Glutamatergic neuron (in vitro differentiated cells): ENCODE data around the gene TBC1D22A. TPM values are rescaled to one million over a fixed set of nuclear protein-coding genes. Genes with fewer than 3 reads are reported as not detected.

ENCODE experiments used
- DNase-seq: peaks from one replicate; pipeline ENCODE4 v3.0.0; 2022
- H3K27ac Mint-ChIP-seq: one replicate; pipeline ENCODE4 v1.8.0; 2020; ENCODE audit warnings: mild to moderate bottlenecking, mixed read lengths, inconsistent platforms; ENCODE audit not compliant: unreplicated experiment
- H3K27me3 Mint-ChIP-seq: one replicate; pipeline ENCODE4 v1.8.0; 2020; ENCODE audit warnings: mild to moderate bottlenecking, moderate library complexity, mixed read lengths, inconsistent platforms; ENCODE audit not compliant: unreplicated experiment
- H3K36me3 Mint-ChIP-seq: one replicate; pipeline ENCODE4 v1.8.0; 2020; ENCODE audit warnings: mild to moderate bottlenecking, mixed read lengths, inconsistent platforms; ENCODE audit not compliant: unreplicated experiment
- H3K4me1 Mint-ChIP-seq: one replicate; pipeline ENCODE4 v1.8.0; 2020; ENCODE audit warnings: mild to moderate bottlenecking, low read depth, mixed read lengths, inconsistent platforms; ENCODE audit not compliant: unreplicated experiment
- H3K4me3 Mint-ChIP-seq: one replicate; pipeline ENCODE4 v1.8.0; 2020; ENCODE audit warnings: mild to moderate bottlenecking, mixed read lengths, inconsistent platforms; ENCODE audit not compliant: unreplicated experiment
- H3K9me3 Mint-ChIP-seq: one replicate; pipeline ENCODE4 v1.8.0; 2020; ENCODE audit warnings: mild to moderate bottlenecking, moderate library complexity, mixed read lengths, inconsistent platforms; ENCODE audit not compliant: unreplicated experiment
- CTCF ChIP-seq: fragments of 200-600 bp; sonication (generic); IDR thresholded peaks from one replicate; pipeline ENCODE4 v1.5.0; 2021; ENCODE audit not compliant: partially characterized antibody, unreplicated experiment
- total RNA-seq: library from RNA; stranded (reverse); fragmentation: NEBNext Ultra II Directional; extraction: Animal tissue kit (Norgen Biotek cat#: 25700); gene quantifications from one replicate; pipeline ENCODE4 v1.2.1, GENCODE V29; 2021; ENCODE audit not compliant: unreplicated experiment

The TBC1D22A gene
- total RNA-seq, 1 donor from 2014 or later: 23.0 TPM

DNA sequence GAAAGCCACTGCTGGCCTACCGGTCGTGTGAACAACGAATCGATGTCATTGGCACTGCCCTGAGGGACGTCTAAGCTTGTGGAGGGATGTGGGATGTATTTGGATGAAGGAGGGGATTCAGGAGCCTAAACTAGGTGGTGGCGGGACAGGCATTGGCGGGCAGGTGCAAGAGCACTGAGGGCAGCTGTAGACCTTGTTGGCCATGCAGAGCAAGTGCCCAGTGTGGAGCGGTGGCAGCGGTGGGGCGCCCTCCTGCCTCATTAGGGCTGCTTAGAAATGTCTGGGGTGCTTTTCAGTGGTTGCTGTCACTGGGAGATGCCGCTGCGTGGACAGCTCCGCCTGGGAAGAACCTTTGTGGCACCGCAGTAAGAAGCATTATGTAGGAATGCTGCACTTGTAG, 220.2 kb downstream of the TBC1D22A start:
- no peaks in the 10 kb centered on the region for H3K4me1 Mint-ChIP-seq
- H3K27ac Mint-ChIP-seq: no peak overlapping the region
- no peak overlapping the region for H3K4me3 Mint-ChIP-seq
- no peak for DNase-seq
- peaks cover 26% of the 10 kb centered on the region for H3K36me3 Mint-ChIP-seq
- H3K9me3 Mint-ChIP-seq: peaks cover 6% of the 10 kb centered on the region
- H3K27me3 Mint-ChIP-seq: peaks cover 7% of the 10 kb centered on the region
- TF ChIP-seq CTCF: no peak

DNA sequence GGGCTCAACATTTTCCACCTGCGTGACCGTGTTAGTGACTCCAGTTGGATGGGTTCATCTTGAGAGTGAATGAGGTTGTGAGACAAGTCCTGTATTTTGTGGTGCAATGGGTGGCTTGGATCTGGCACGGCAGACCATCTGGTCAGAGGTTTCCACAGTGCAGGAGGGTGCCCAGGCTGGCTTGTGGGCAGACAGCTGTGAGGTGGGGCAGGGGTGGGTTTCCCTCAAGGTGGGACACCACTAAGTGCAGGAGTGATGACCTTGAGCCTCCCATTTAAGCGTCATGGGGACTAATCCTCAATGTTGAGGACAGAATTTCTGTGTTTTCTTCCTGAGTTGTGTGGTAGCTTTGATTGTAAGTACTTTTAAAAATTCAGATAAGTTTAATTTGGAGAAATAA, 220.6 kb downstream of the TBC1D22A start:
- TF ChIP-seq CTCF: no peak
- Mint-ChIP-seq H3K36me3 (peaks cover 26% of the 10 kb centered on the region), H3K4me1 (no peaks in the 10 kb centered on the region), H3K27me3 (peaks cover 7% of the 10 kb centered on the region), H3K4me3 (no peak overlapping the region), H3K27ac (no peak overlapping the region), H3K9me3 (peaks cover 6% of the 10 kb centered on the region)
- DNase-seq: no peak

GRCh38 chr22:46984751-46985506, 222.5 kb downstream of the TBC1D22A start:
- Mint-ChIP-seq H3K9me3 (peaks cover 7% of the 10 kb centered on the region), H3K27ac (no peak overlapping the region), H3K4me3 (no peak overlapping the region), H3K27me3 (peaks cover 7% of the 10 kb centered on the region), H3K4me1 (no peaks in the 10 kb centered on the region), H3K36me3 (peaks cover 18% of the 10 kb centered on the region)
- TF ChIP-seq CTCF: no peak
- DNase-seq: no peak

DNA sequence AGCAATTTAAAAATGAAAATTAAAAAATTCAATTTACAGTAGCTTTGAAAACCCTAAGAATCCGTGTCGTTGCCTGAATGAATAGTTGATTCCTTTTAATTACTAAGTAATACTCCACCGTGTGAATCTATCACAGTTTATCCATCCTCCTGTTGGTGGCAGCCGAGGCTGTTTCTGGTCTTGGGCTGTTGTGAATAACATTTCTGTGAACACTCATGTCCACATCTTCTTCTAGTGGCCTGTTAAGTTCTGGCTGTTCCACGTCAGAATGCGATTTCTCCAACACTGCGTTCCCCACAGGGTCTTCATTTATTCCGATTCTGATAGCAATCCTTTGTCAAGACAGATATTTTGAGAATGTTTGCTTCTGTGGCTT, 223.0 kb downstream of the TBC1D22A start:
- Mint-ChIP-seq H3K4me3 (no peak overlapping the region), H3K36me3 (peaks cover 16% of the 10 kb centered on the region), H3K4me1 (no peaks in the 10 kb centered on the region), H3K27me3 (peaks cover 7% of the 10 kb centered on the region), H3K9me3 (peaks cover 7% of the 10 kb centered on the region), H3K27ac (no peak overlapping the region)
- DNase-seq: no peak
- TF ChIP-seq CTCF: no peak

- H3K27me3 Mint-ChIP-seq: peaks cover 4% of the 10 kb centered on the region
- peaks cover 5% of the 10 kb centered on the region for H3K9me3 Mint-ChIP-seq
- no peak for TF ChIP-seq CTCF
- peaks cover 1% of the 10 kb centered on the region for H3K4me1 Mint-ChIP-seq
- no peak for DNase-seq
- H3K36me3 Mint-ChIP-seq: peaks cover 6% of the 10 kb centered on the region
- no peak overlapping the region for H3K27ac Mint-ChIP-seq
- H3K4me3 Mint-ChIP-seq: no peak overlapping the region
These were observed 224.3 kb downstream of the TBC1D22A start for GRCh38 chr22:46986788-46987187.
